ENCODE measurements around the gene NFIX. TPM values are rescaled to one million over a fixed set of nuclear protein-coding genes. Genes with fewer than 3 reads are reported as not detected.

Gene NFIX
- polyA plus RNA-seq, 1 donor (not counting 4 experiments of a cell fraction or from before 2014, with no cell fraction given) = 5.2 TPM

DNA sequence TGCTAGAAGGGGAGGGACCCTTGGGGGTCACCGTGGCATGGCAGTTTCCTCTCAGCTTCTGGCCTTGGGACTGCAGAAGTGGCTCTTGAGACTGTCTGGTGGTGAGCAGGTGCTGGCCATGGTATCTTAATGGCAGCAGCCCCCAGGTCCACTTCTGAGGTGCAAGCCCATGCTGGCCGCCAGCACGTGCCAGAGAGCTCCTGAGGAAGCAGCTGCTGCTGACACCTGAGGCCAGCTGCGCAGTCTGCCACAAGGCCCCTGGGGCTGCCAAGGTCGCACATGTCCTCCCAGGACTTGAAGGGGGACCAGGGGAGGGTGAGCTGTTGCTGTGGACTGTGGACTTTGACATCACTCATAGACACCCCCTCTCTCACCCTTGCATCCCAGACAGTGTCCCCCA lies 48.0 kb downstream of the NFIX start:
- TF ChIP-seq EZH2 (IDR thresholded peaks at IDR 0.05; ENCODE audit: low read length) = no peak
- TF ChIP-seq, protein P1, sequence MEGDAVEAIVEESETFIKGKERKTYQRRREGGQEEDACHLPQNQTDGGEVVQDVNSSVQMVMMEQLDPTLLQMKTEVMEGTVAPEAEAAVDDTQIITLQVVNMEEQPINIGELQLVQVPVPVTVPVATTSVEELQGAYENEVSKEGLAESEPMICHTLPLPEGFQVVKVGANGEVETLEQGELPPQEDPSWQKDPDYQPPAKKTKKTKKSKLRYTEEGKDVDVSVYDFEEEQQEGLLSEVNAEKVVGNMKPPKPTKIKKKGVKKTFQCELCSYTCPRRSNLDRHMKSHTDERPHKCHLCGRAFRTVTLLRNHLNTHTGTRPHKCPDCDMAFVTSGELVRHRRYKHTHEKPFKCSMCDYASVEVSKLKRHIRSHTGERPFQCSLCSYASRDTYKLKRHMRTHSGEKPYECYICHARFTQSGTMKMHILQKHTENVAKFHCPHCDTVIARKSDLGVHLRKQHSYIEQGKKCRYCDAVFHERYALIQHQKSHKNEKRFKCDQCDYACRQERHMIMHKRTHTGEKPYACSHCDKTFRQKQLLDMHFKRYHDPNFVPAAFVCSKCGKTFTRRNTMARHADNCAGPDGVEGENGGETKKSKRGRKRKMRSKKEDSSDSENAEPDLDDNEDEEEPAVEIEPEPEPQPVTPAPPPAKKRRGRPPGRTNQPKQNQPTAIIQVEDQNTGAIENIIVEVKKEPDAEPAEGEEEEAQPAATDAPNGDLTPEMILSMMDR (optimal IDR thresholded peaks at IDR 0.05 in 1 of 3, IDR thresholded peaks at IDR 0.05 in 1 of 3, conservative IDR thresholded peaks at IDR 0.05 in 1 of 3; ENCODE audit: extremely low read depth in 1 of 3, insufficient read depth in 2 of 3, low read length in 3 of 3) = no peak
- H3K79me2 ChIP-seq (ENCODE audit: control insufficient read depth, insufficient read depth, low read length) = peaks cover 73% of the 10 kb centered on the region
- no peak overlapping the region for H3K9ac ChIP-seq (ENCODE audit: control insufficient read depth, extremely low read depth, insufficient read depth, low read length)
- no peaks in the 10 kb centered on the region for H3K27me3 ChIP-seq (ENCODE audit: control insufficient read depth, extremely low read depth, insufficient read depth, low read length)
- H3K9me1 ChIP-seq (ENCODE audit: control insufficient read depth, extremely low read depth, insufficient read depth, low read length) = peaks cover 10% of the 10 kb centered on the region
- DNase-seq (ENCODE audit: low read depth, low spot score) (no peak), FAIRE-seq (no peak)
- H3K4me3 ChIP-seq (ENCODE audit: control insufficient read depth in 2 of 3, extremely low read depth in 1 of 3, insufficient read depth in 2 of 3, low read depth in 1 of 3, low read length in 3 of 3) = no peak overlapping the region
- dilution Hi-C loops (cut with MboI; ENCODE audit: extremely low pct_ligation_motif_present, low sequenced_read_pairs) = no loop called here
- no peak overlapping the region for H2AFZ ChIP-seq (ENCODE audit: control insufficient read depth, low read length)
- peaks cover 45% of the 10 kb centered on the region for H3K4me1 ChIP-seq (ENCODE audit: control insufficient read depth, extremely low read depth, insufficient read depth, low read length)
- H3K27ac ChIP-seq (ENCODE audit: control insufficient read depth, insufficient read depth, low read length) = no peak overlapping the region
- no peaks in the 10 kb centered on the region for H4K20me1 ChIP-seq (ENCODE audit: control insufficient read depth, extremely low read depth, insufficient read depth, low read length)
- no peaks in the 10 kb centered on the region for H3K9me3 ChIP-seq (ENCODE audit: control insufficient read depth, low read depth, low read length)
- peaks cover 0 to 16% of the 10 kb centered on the region in 2 experiments for H3K36me3 ChIP-seq (ENCODE audit: control insufficient read depth in 2 of 2, extremely low read depth in 1 of 2, insufficient read depth in 2 of 2, low read length in 2 of 2)
- no peak overlapping the region for H3K4me2 ChIP-seq (ENCODE audit: control insufficient read depth, extremely low read depth, insufficient read depth, low read depth, low read length)

- Histone ChIP-seq H3K36me3 (ENCODE audit: control insufficient read depth in 2 of 2, extremely low read depth in 1 of 2, insufficient read depth in 2 of 2, low read length in 2 of 2) (peaks cover 0 to 16% of the 10 kb centered on the region in 2 experiments), H3K27me3 (ENCODE audit: control insufficient read depth, extremely low read depth, insufficient read depth, low read length) (no peaks in the 10 kb centered on the region), H2AFZ (ENCODE audit: control insufficient read depth, low read length) (no peak overlapping the region), H3K4me2 (ENCODE audit: control insufficient read depth, extremely low read depth, insufficient read depth, low read depth, low read length) (peak overlapping the region; percentile 52), H3K4me1 (ENCODE audit: control insufficient read depth, extremely low read depth, insufficient read depth, low read length) (peaks cover 34% of the 10 kb centered on the region), H3K79me2 (ENCODE audit: control insufficient read depth, insufficient read depth, low read length) (peaks cover 66% of the 10 kb centered on the region), H3K9me3 (ENCODE audit: control insufficient read depth, low read depth, low read length) (no peaks in the 10 kb centered on the region), H3K27ac (ENCODE audit: control insufficient read depth, insufficient read depth, low read length) (peak overlapping the region; percentile 57), H3K4me3 (ENCODE audit: control insufficient read depth in 2 of 3, extremely low read depth in 1 of 3, insufficient read depth in 2 of 3, low read depth in 1 of 3, low read length in 3 of 3) (no peak overlapping the region), H3K9me1 (ENCODE audit: control insufficient read depth, extremely low read depth, insufficient read depth, low read length) (peaks cover 4% of the 10 kb centered on the region), H3K9ac (ENCODE audit: control insufficient read depth, extremely low read depth, insufficient read depth, low read length) (peak overlapping the region; percentile 24), H4K20me1 (ENCODE audit: control insufficient read depth, extremely low read depth, insufficient read depth, low read length) (no peaks in the 10 kb centered on the region)
- TF ChIP-seq, protein P1 (optimal IDR thresholded peaks at IDR 0.05 in 1 of 3, IDR thresholded peaks at IDR 0.05 in 1 of 3, conservative IDR thresholded peaks at IDR 0.05 in 1 of 3; ENCODE audit: extremely low read depth in 1 of 3, insufficient read depth in 2 of 3, low read length in 3 of 3) = no peak
- TF ChIP-seq EZH2 (IDR thresholded peaks at IDR 0.05; ENCODE audit: low read length) = no peak
- dilution Hi-C loops (cut with MboI; ENCODE audit: extremely low pct_ligation_motif_present, low sequenced_read_pairs) = no loop called here
- FAIRE-seq = peak; percentile 52
- DNase-seq (ENCODE audit: low read depth, low spot score) = no peak
These were observed 49.1 kb downstream of the NFIX start for GRCh38 chr19:13044231-13044836.
